ENCODE measurements around the gene EPB41L1.

The EPB41L1 gene

GRCh38 chr20:36243726-36244125 lies 89.2 kb downstream of the EPB41L1 start:
- Histone ChIP-seq H3K4me3 (ENCODE audit: extremely low read depth, insufficient read depth, low read length, poor library complexity, severe bottlenecking) (no peak overlapping the region), H3K9me3 (ENCODE audit: control insufficient read depth, low read length) (no peaks in the 10 kb centered on the region), H3K36me3 (ENCODE audit: control insufficient read depth, insufficient read depth, low read length) (peaks cover 95% of the 10 kb centered on the region), H3K27ac (ENCODE audit: low read depth, low read length, severe bottlenecking) (no peak overlapping the region), H3K4me1 (ENCODE audit: control insufficient read depth, insufficient read depth, low read length, poor library complexity, severe bottlenecking) (no peaks in the 10 kb centered on the region)
- 100% methylated on average over 1 of the region's 1 CpG for WGBS, 2 experiments (ENCODE audit: insufficient coverage in 2 of 2)

- Histone ChIP-seq H3K4me3 (ENCODE audit: extremely low read depth, insufficient read depth, low read length, poor library complexity, severe bottlenecking) (no peak overlapping the region), H3K27ac (ENCODE audit: low read depth, low read length, severe bottlenecking) (no peak overlapping the region), H3K4me1 (ENCODE audit: control insufficient read depth, insufficient read depth, low read length, poor library complexity, severe bottlenecking) (no peaks in the 10 kb centered on the region), H3K36me3 (ENCODE audit: control insufficient read depth, insufficient read depth, low read length) (peaks cover 88% of the 10 kb centered on the region), H3K9me3 (ENCODE audit: control insufficient read depth, low read length) (no peaks in the 10 kb centered on the region)
- WGBS, 2 experiments (ENCODE audit: insufficient coverage in 2 of 2) = 85 to 93% methylated on average over 4 of the region's 4 CpGs
Measured at GRCh38 chr20:36246401-36246800, 91.9 kb downstream of the EPB41L1 start.

- no peaks in the 10 kb centered on the region for H3K9me3 ChIP-seq (ENCODE audit: control insufficient read depth, low read length)
- peaks cover 84% of the 10 kb centered on the region for H3K36me3 ChIP-seq (ENCODE audit: control insufficient read depth, insufficient read depth, low read length)
- no peak overlapping the region for H3K27ac ChIP-seq (ENCODE audit: low read depth, low read length, severe bottlenecking)
- H3K4me1 ChIP-seq (ENCODE audit: control insufficient read depth, insufficient read depth, low read length, poor library complexity, severe bottlenecking) = no peaks in the 10 kb centered on the region
- no peak overlapping the region for H3K4me3 ChIP-seq (ENCODE audit: extremely low read depth, insufficient read depth, low read length, poor library complexity, severe bottlenecking)
- WGBS, 2 experiments (ENCODE audit: insufficient coverage in 2 of 2) = 100% methylated on average over 1 to 2 of the region's 4 CpGs
Measured at GRCh38 chr20:36248836-36249235, 94.3 kb downstream of the EPB41L1 start.

GRCh38 chr20:36249450-36249849 lies 94.9 kb downstream of the EPB41L1 start:
- 40% methylated on average over 1 of the region's 3 CpGs; no CpG with 5 or more reads in 1 of the 2 experiments for WGBS, 2 experiments (ENCODE audit: insufficient coverage in 2 of 2)
- H3K9me3 ChIP-seq (ENCODE audit: control insufficient read depth, low read length) = no peaks in the 10 kb centered on the region
- no peak overlapping the region for H3K4me3 ChIP-seq (ENCODE audit: extremely low read depth, insufficient read depth, low read length, poor library complexity, severe bottlenecking)
- no peak overlapping the region for H3K27ac ChIP-seq (ENCODE audit: low read depth, low read length, severe bottlenecking)
- peaks cover 80% of the 10 kb centered on the region for H3K36me3 ChIP-seq (ENCODE audit: control insufficient read depth, insufficient read depth, low read length)
- no peaks in the 10 kb centered on the region for H3K4me1 ChIP-seq (ENCODE audit: control insufficient read depth, insufficient read depth, low read length, poor library complexity, severe bottlenecking)

- Histone ChIP-seq H3K9me3 (ENCODE audit: control insufficient read depth, low read length) (no peaks in the 10 kb centered on the region), H3K27ac (ENCODE audit: low read depth, low read length, severe bottlenecking) (no peak overlapping the region), H3K4me3 (ENCODE audit: extremely low read depth, insufficient read depth, low read length, poor library complexity, severe bottlenecking) (no peak overlapping the region), H3K4me1 (ENCODE audit: control insufficient read depth, insufficient read depth, low read length, poor library complexity, severe bottlenecking) (no peaks in the 10 kb centered on the region), H3K36me3 (ENCODE audit: control insufficient read depth, insufficient read depth, low read length) (peaks cover 79% of the 10 kb centered on the region)
- WGBS, 2 experiments (ENCODE audit: insufficient coverage in 2 of 2) = 96 to 98% methylated on average over 4 to 5 of the region's 5 CpGs
Measured at GRCh38 chr20:36251426-36251825, 96.9 kb downstream of the EPB41L1 start.

- no peaks in the 10 kb centered on the region for H3K4me1 ChIP-seq (ENCODE audit: control insufficient read depth, insufficient read depth, low read length, poor library complexity, severe bottlenecking)
- H3K4me3 ChIP-seq (ENCODE audit: extremely low read depth, insufficient read depth, low read length, poor library complexity, severe bottlenecking) = no peak overlapping the region
- peaks cover 77% of the 10 kb centered on the region for H3K36me3 ChIP-seq (ENCODE audit: control insufficient read depth, insufficient read depth, low read length)
- no peak overlapping the region for H3K27ac ChIP-seq (ENCODE audit: low read depth, low read length, severe bottlenecking)
- 94 to 95% methylated on average over 2 to 3 of the region's 3 CpGs for WGBS, 2 experiments (ENCODE audit: insufficient coverage in 2 of 2)
- no peaks in the 10 kb centered on the region for H3K9me3 ChIP-seq (ENCODE audit: control insufficient read depth, low read length)
Measured at GRCh38 chr20:36252511-36252910, 98.0 kb downstream of the EPB41L1 start.

- H3K4me1 ChIP-seq (ENCODE audit: control insufficient read depth, insufficient read depth, low read length, poor library complexity, severe bottlenecking) = no peaks in the 10 kb centered on the region
- no peak overlapping the region for H3K27ac ChIP-seq (ENCODE audit: low read depth, low read length, severe bottlenecking)
- H3K4me3 ChIP-seq (ENCODE audit: extremely low read depth, insufficient read depth, low read length, poor library complexity, severe bottlenecking) = no peak overlapping the region
- WGBS, 2 experiments (ENCODE audit: insufficient coverage in 2 of 2) = 90 to 95% methylated on average over 8 of the region's 9 CpGs
- peaks cover 75% of the 10 kb centered on the region for H3K36me3 ChIP-seq (ENCODE audit: control insufficient read depth, insufficient read depth, low read length)
- no peaks in the 10 kb centered on the region for H3K9me3 ChIP-seq (ENCODE audit: control insufficient read depth, low read length)
Measured at GRCh38 chr20:36253036-36253435, 98.5 kb downstream of the EPB41L1 start.

- H3K36me3 ChIP-seq (ENCODE audit: control insufficient read depth, insufficient read depth, low read length) = peaks cover 65% of the 10 kb centered on the region
- H3K9me3 ChIP-seq (ENCODE audit: control insufficient read depth, low read length) = no peaks in the 10 kb centered on the region
- H3K4me1 ChIP-seq (ENCODE audit: control insufficient read depth, insufficient read depth, low read length, poor library complexity, severe bottlenecking) = peaks cover under 1% of the 10 kb centered on the region
- WGBS, 2 experiments (ENCODE audit: insufficient coverage in 2 of 2) = 73 to 91% methylated on average over 1 of the region's 2 CpGs
- no peak overlapping the region for H3K27ac ChIP-seq (ENCODE audit: low read depth, low read length, severe bottlenecking)
- H3K4me3 ChIP-seq (ENCODE audit: extremely low read depth, insufficient read depth, low read length, poor library complexity, severe bottlenecking) = no peak overlapping the region
Measured at GRCh38 chr20:36254076-36254475, 99.5 kb downstream of the EPB41L1 start.

GRCh38 chr20:36255445-36255844 lies 100.9 kb downstream of the EPB41L1 start:
- peaks cover 4% of the 10 kb centered on the region for H3K4me1 ChIP-seq (ENCODE audit: control insufficient read depth, insufficient read depth, low read length, poor library complexity, severe bottlenecking)
- 93 to 100% methylated on average over 12 of the region's 12 CpGs for WGBS, 2 experiments (ENCODE audit: insufficient coverage in 2 of 2)
- peaks cover 57% of the 10 kb centered on the region for H3K36me3 ChIP-seq (ENCODE audit: control insufficient read depth, insufficient read depth, low read length)

GRCh38 chr20:36259177-36260061 lies 104.9 kb downstream of the EPB41L1 start:
- Histone ChIP-seq H3K9me3 (ENCODE audit: control insufficient read depth, low read length) (no peaks in the 10 kb centered on the region), H3K4me3 (ENCODE audit: extremely low read depth, insufficient read depth, low read length, poor library complexity, severe bottlenecking) (no peak overlapping the region), H3K27ac (ENCODE audit: low read depth, low read length, severe bottlenecking) (no peak overlapping the region), H3K36me3 (ENCODE audit: control insufficient read depth, insufficient read depth, low read length) (peaks cover 29% of the 10 kb centered on the region), H3K4me1 (ENCODE audit: control insufficient read depth, insufficient read depth, low read length, poor library complexity, severe bottlenecking) (peaks cover 4% of the 10 kb centered on the region)
- 30 to 35% methylated on average over 11 to 13 of the region's 16 CpGs for WGBS, 2 experiments (ENCODE audit: insufficient coverage in 2 of 2)

More at GRCh38 chr20:36255445-36255844, 100.9 kb downstream of the EPB41L1 start:
- Histone ChIP-seq H3K27ac (ENCODE audit: low read depth, low read length, severe bottlenecking) (no peak overlapping the region), H3K9me3 (ENCODE audit: control insufficient read depth, low read length) (no peaks in the 10 kb centered on the region), H3K4me3 (ENCODE audit: extremely low read depth, insufficient read depth, low read length, poor library complexity, severe bottlenecking) (no peak overlapping the region)

GRCh38 chr20:36260316-36260715 lies 105.8 kb downstream of the EPB41L1 start:
- 86 to 94% methylated on average over 5 to 7 of the region's 7 CpGs for WGBS, 2 experiments (ENCODE audit: insufficient coverage in 2 of 2)
- Histone ChIP-seq H3K36me3 (ENCODE audit: control insufficient read depth, insufficient read depth, low read length) (peaks cover 23% of the 10 kb centered on the region), H3K4me3 (ENCODE audit: extremely low read depth, insufficient read depth, low read length, poor library complexity, severe bottlenecking) (no peak overlapping the region), H3K27ac (ENCODE audit: low read depth, low read length, severe bottlenecking) (no peak overlapping the region), H3K4me1 (ENCODE audit: control insufficient read depth, insufficient read depth, low read length, poor library complexity, severe bottlenecking) (peaks cover 4% of the 10 kb centered on the region), H3K9me3 (ENCODE audit: control insufficient read depth, low read length) (no peaks in the 10 kb centered on the region)
